Activated CD8-positive, alpha-beta T cell treated with anti-CD3 and anti-CD28 coated beads, Interleukin-2, amount 10 ng/mL, durations not matched to agents 7 days and 5 days (primary cell): Measurements from ENCODE around the gene ADCY2. TPM values are rescaled to one million over a fixed set of nuclear protein-coding genes. Genes with fewer than 3 reads are reported as not detected.

Experiments used
- ATAC-seq: fragments of 150-1000 bp; cut with Tn5 transposase; one replicate; pipeline ENCODE4 v1.10.0; 2021; ENCODE audit warnings: moderate library complexity
- CTCF ChIA-PET: fragments of 350-600 bp; sonication (Branson Sonifier 250); formaldehyde crosslinking; loops from one replicate; lab custom pipeline; 2021; ENCODE audit warnings: antibody characterized with exemption; lab: Charles Lee
- POLR2A ChIA-PET: fragments of 350-600 bp; sonication (Branson Sonifier 250); formaldehyde crosslinking; loops from one replicate; lab custom pipeline; 2021; ENCODE audit warnings: antibody characterized with exemption; lab: Charles Lee
- DNase-seq: peaks from one replicate; pipeline ENCODE4 v3.0.0-alpha.2; 2020
- H3K27ac Mint-ChIP-seq: one replicate; pipeline ENCODE4 v1.8.0; 2021; ENCODE audit warnings: mild to moderate bottlenecking, mixed read lengths
- H3K27me3 Mint-ChIP-seq: one replicate; pipeline ENCODE4 v1.8.0; 2021; ENCODE audit warnings: low read depth, mixed read lengths
- H3K36me3 Mint-ChIP-seq: one replicate; pipeline ENCODE4 v1.8.0; 2021; ENCODE audit warnings: low read depth, mixed read lengths
- H3K4me1 Mint-ChIP-seq: one replicate; pipeline ENCODE4 v1.8.0; 2021; ENCODE audit warnings: low read depth, mixed read lengths
- H3K4me3 Mint-ChIP-seq: one replicate; pipeline ENCODE4 v1.8.0; 2021; ENCODE audit warnings: mild to moderate bottlenecking, mixed read lengths
- H3K9me3 Mint-ChIP-seq: one replicate; pipeline ENCODE4 v1.8.0; 2022; ENCODE audit warnings: mixed read lengths; ENCODE audit not compliant: insufficient read depth
- total RNA-seq, 2 experiments: library from RNA; stranded (reverse); gene quantifications; one replicate each; pipeline ENCODE4 v1.2.3, GENCODE V29; 2021

ADCY2 gene
- total RNA-seq, 2 experiments from 2014 or later = not detected

GRCh38 chr5:7382588-7382987 is 13.3 kb upstream of the ADCY2 start:
- Mint-ChIP-seq H3K9me3 (no peaks in the 10 kb centered on the region), H3K4me1 (no peaks in the 10 kb centered on the region), H3K27ac (no peak overlapping the region), H3K27me3 (no peaks in the 10 kb centered on the region), H3K36me3 (no peaks in the 10 kb centered on the region), H3K4me3 (no peak overlapping the region)
- DNase-seq = no peak
- CTCF ChIA-PET = no interaction called here
- ATAC-seq = no peak
- POLR2A ChIA-PET = no interaction called here

GRCh38 chr5:7385681-7386080 is 10.3 kb upstream of the ADCY2 start:
- POLR2A ChIA-PET = no interaction called here
- DNase-seq = no peak
- H3K9me3 Mint-ChIP-seq = no peaks in the 10 kb centered on the region
- CTCF ChIA-PET = no interaction called here
- no peaks in the 10 kb centered on the region for H3K4me1 Mint-ChIP-seq
- ATAC-seq = no peak
- H3K27me3 Mint-ChIP-seq = no peaks in the 10 kb centered on the region
- no peaks in the 10 kb centered on the region for H3K36me3 Mint-ChIP-seq
- no peak overlapping the region for H3K4me3 Mint-ChIP-seq
- no peak overlapping the region for H3K27ac Mint-ChIP-seq

GRCh38 chr5:7388553-7388952 is 7.4 kb upstream of the ADCY2 start:
- CTCF ChIA-PET = no interaction called here

GRCh38 chr5:7391215-7391614 is 4.7 kb upstream of the ADCY2 start:
- H3K9me3 Mint-ChIP-seq = no peaks in the 10 kb centered on the region
- H3K27me3 Mint-ChIP-seq = peaks cover 11% of the 10 kb centered on the region
- DNase-seq (no peak), ATAC-seq (no peak)
- CTCF ChIA-PET = no interaction called here
- H3K36me3 Mint-ChIP-seq = no peaks in the 10 kb centered on the region
- no peak overlapping the region for H3K27ac Mint-ChIP-seq
- no peaks in the 10 kb centered on the region for H3K4me1 Mint-ChIP-seq
- POLR2A ChIA-PET = no interaction called here
- no peak overlapping the region for H3K4me3 Mint-ChIP-seq

More at GRCh38 chr5:7388553-7388952, 7.4 kb upstream of the ADCY2 start:
- no peak for DNase-seq
- H3K9me3 Mint-ChIP-seq = no peaks in the 10 kb centered on the region
- H3K27ac Mint-ChIP-seq = no peak overlapping the region
- no peak for ATAC-seq
- POLR2A ChIA-PET = no interaction called here
- no peaks in the 10 kb centered on the region for H3K36me3 Mint-ChIP-seq
- H3K4me1 Mint-ChIP-seq = no peaks in the 10 kb centered on the region
- peaks cover 2% of the 10 kb centered on the region for H3K27me3 Mint-ChIP-seq
- H3K4me3 Mint-ChIP-seq = no peak overlapping the region

- ChIA-PET POLR2A (no interaction called here), CTCF (no interaction called here)
- H3K9me3 Mint-ChIP-seq = no peaks in the 10 kb centered on the region
- no peak for ATAC-seq
- peaks cover 16% of the 10 kb centered on the region for H3K27me3 Mint-ChIP-seq
- DNase-seq = no peak
- H3K4me1 Mint-ChIP-seq = peaks cover 3% of the 10 kb centered on the region
- no peak overlapping the region for H3K4me3 Mint-ChIP-seq
- H3K36me3 Mint-ChIP-seq = peaks cover 3% of the 10 kb centered on the region
- no peak overlapping the region for H3K27ac Mint-ChIP-seq
These were observed 3.9 kb upstream of the ADCY2 start for GRCh38 chr5:7391814-7392692.

GRCh38 chr5:7392693-7393024 is 3.3 kb upstream of the ADCY2 start:
- DNase-seq (no peak), ATAC-seq (no peak)
- Mint-ChIP-seq H3K27ac (no peak overlapping the region), H3K36me3 (peaks cover 3% of the 10 kb centered on the region), H3K4me3 (no peak overlapping the region), H3K9me3 (no peaks in the 10 kb centered on the region), H3K27me3 (peaks cover 20% of the 10 kb centered on the region), H3K4me1 (peaks cover 4% of the 10 kb centered on the region)
- CTCF ChIA-PET = no interaction called here
- POLR2A ChIA-PET = no interaction called here

GRCh38 chr5:7393921-7394799 is 1.8 kb upstream of the ADCY2 start:
- Mint-ChIP-seq H3K36me3 (peaks cover 3% of the 10 kb centered on the region), H3K4me3 (no peak overlapping the region), H3K27me3 (peaks cover 28% of the 10 kb centered on the region), H3K27ac (no peak overlapping the region), H3K4me1 (peaks cover 4% of the 10 kb centered on the region), H3K9me3 (no peaks in the 10 kb centered on the region)
- CTCF ChIA-PET = no interaction called here
- DNase-seq (no peak), ATAC-seq (no peak)
- POLR2A ChIA-PET = no interaction called here

GRCh38 chr5:7394889-7395431 is 978 bp upstream of the ADCY2 start:
- peaks cover 28% of the 10 kb centered on the region for H3K27me3 Mint-ChIP-seq
- H3K27ac Mint-ChIP-seq = no peak overlapping the region
- peaks cover 3% of the 10 kb centered on the region for H3K36me3 Mint-ChIP-seq
- POLR2A ChIA-PET = no interaction called here
- DNase-seq (no peak), ATAC-seq (no peak)
- H3K4me1 Mint-ChIP-seq = peaks cover 4% of the 10 kb centered on the region
- no peaks in the 10 kb centered on the region for H3K9me3 Mint-ChIP-seq
- CTCF ChIA-PET = no interaction called here
- no peak overlapping the region for H3K4me3 Mint-ChIP-seq

GRCh38 chr5:7395432-7395946 is 449 bp upstream of the ADCY2 start:
- H3K36me3 Mint-ChIP-seq = peaks cover 3% of the 10 kb centered on the region

GRCh38 chr5:7396713-7397454 is 946 bp downstream of the ADCY2 start:
- DNase-seq (no peak), ATAC-seq (no peak)
- H3K4me1 Mint-ChIP-seq = peaks cover 4% of the 10 kb centered on the region
- ChIA-PET POLR2A (no interaction called here), CTCF (no interaction called here)
- H3K36me3 Mint-ChIP-seq = peaks cover 3% of the 10 kb centered on the region
- H3K27ac Mint-ChIP-seq = no peak overlapping the region
- H3K9me3 Mint-ChIP-seq = no peaks in the 10 kb centered on the region
- peaks cover 28% of the 10 kb centered on the region for H3K27me3 Mint-ChIP-seq
- H3K4me3 Mint-ChIP-seq = no peak overlapping the region

More at GRCh38 chr5:7395432-7395946, 449 bp upstream of the ADCY2 start:
- ChIA-PET POLR2A (no interaction called here), CTCF (no interaction called here)
- ATAC-seq (no peak), DNase-seq (no peak)
- Mint-ChIP-seq H3K9me3 (no peaks in the 10 kb centered on the region), H3K4me3 (no peak overlapping the region), H3K27me3 (peaks cover 28% of the 10 kb centered on the region), H3K27ac (no peak overlapping the region), H3K4me1 (peaks cover 4% of the 10 kb centered on the region)

- no peak overlapping the region for H3K4me3 Mint-ChIP-seq
- H3K27me3 Mint-ChIP-seq = peaks cover 28% of the 10 kb centered on the region
- DNase-seq (no peak), ATAC-seq (no peak)
- H3K36me3 Mint-ChIP-seq = peaks cover 3% of the 10 kb centered on the region
- peaks cover 4% of the 10 kb centered on the region for H3K4me1 Mint-ChIP-seq
- ChIA-PET POLR2A (no interaction called here), CTCF (no interaction called here)
- H3K9me3 Mint-ChIP-seq = no peaks in the 10 kb centered on the region
- H3K27ac Mint-ChIP-seq = no peak overlapping the region
These were observed 2.0 kb downstream of the ADCY2 start for GRCh38 chr5:7397937-7398336.
